HG03108 (cell line): Measurements from ENCODE around the gene CEP170B.
"Not testable (repeated sequence)": the region's sequence is repeated elsewhere in the genome, so short reads cannot be mapped to it uniquely, and the experiment has no call there.

Source experiments
- ATAC-seq: cut with Tn5 transposase; IDR thresholded peaks from one replicate; pipeline ENCODE4 v1.9.1; 2021; ENCODE audit warnings: moderate library complexity; ENCODE audit not compliant: unreplicated experiment

CEP170B gene

GRCh38 chr14:104888489-104889374, 23.7 kb downstream of the CEP170B start:
- no peak for ATAC-seq

DNA sequence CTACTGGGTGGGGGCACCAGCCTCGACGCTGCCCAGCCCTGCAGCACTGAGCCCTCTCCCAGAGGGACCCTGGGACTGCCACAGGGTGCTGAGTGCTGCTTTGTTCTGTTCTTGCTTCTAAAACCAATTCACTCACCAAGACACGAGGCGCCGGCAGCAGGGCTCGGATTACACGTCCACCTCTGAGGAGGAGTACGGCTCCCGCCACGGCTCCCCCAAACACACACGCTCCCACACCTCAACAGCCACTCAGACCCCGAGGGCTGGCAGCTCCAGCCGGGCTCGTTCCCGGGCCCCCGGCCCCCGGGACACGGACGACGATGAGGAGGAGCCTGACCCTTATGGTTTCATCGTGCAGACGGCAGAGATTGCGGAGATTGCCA, 24.3 kb downstream of the CEP170B start:
- no peak for ATAC-seq

- not testable (repeated sequence) for ATAC-seq
Observed at GRCh38 chr14:104890292-104890691, 25.2 kb downstream of the CEP170B start.

GRCh38 chr14:104891121-104891551, 26.1 kb downstream of the CEP170B start:
- no peak for ATAC-seq

DNA sequence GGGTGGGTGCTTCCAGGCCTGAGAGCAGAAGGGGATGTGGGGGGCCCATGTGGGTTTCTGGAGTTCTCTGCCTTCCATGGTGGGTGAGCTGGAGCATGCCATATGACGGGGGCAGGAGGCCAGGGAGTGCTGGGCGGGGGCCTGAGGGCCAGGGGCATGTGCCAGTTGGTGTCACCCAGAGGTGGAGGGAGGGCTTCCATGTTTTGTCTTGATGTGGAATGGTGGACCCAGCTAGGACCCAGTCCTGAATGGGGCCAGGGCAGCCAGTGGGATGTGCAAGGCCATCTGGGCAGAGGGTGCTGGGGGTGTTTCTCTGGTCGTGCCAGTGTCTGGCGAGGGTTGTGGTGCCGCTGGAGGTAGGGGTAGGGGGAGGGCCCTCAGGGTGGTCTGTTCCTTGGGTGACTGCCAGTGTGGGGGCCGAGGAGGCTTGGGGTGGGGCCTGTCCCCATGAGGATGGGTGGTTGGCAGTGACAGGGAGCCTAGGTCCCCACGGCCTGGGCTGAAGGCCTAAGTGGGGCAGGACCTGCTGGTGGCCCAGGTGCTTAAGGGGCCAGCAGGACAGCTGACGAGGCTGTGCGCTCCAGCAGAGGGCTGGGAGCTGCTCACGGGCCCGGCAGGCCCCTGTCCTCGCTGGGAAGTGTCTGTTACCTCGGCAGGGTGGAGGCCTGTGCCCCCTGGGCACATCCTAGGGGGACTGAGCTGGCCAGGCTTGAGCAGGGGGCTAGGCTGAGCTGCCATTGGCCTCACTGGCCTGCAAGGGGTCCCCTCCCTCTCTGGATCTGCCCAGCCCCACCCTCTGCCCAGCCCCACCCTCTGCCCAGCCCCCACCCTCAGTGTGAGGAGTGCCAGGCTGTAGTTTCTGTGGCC, 26.8 kb downstream of the CEP170B start:
- no peak for ATAC-seq

DNA sequence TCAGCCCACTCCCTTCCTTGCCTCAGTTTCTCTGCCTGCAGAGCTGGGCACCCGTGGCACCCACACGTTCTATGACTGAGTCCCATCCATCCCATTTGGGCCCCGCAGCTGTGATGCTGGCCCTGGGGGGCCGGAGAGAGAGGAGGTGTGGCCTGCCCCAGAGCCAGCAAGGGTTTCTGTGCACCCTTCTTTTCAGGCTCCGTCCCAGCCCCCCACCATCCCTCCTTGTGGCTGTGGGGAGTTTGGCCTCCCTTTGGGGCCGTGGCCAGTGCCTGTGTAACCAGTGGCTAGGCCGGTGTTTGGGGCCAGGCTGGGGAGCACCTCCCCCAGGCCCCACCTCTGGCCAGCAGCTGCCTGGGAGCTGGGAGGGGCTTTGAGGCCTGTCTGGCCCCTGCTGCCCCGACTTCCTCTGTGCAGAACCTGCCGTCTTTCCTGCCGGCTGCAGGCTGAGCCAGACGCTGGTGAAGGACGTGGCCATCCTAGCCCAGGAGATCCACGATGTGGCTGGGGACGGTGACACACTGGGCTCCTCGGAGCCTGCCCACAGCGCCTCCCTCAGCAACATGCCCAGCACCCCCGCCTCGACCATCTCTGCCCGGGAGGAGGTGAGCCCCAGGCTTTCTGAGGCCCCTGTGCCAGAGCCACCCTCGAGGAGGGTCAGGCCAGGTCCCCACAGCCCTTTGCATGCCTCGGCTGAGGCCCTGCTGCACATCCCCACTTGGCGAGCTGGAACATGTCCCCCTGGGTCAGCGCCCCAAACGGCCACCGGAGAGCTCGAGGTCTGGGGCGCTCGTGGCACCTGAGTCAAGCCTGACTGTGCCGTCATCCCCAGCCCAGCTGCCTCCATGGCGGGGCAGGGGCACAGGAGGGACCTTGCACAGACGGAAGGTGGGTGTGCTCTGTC, 27.7 kb downstream of the CEP170B start:
- no peak for ATAC-seq

- no peak for ATAC-seq
Observed at GRCh38 chr14:104893435-104894207, 28.6 kb downstream of the CEP170B start.

DNA sequence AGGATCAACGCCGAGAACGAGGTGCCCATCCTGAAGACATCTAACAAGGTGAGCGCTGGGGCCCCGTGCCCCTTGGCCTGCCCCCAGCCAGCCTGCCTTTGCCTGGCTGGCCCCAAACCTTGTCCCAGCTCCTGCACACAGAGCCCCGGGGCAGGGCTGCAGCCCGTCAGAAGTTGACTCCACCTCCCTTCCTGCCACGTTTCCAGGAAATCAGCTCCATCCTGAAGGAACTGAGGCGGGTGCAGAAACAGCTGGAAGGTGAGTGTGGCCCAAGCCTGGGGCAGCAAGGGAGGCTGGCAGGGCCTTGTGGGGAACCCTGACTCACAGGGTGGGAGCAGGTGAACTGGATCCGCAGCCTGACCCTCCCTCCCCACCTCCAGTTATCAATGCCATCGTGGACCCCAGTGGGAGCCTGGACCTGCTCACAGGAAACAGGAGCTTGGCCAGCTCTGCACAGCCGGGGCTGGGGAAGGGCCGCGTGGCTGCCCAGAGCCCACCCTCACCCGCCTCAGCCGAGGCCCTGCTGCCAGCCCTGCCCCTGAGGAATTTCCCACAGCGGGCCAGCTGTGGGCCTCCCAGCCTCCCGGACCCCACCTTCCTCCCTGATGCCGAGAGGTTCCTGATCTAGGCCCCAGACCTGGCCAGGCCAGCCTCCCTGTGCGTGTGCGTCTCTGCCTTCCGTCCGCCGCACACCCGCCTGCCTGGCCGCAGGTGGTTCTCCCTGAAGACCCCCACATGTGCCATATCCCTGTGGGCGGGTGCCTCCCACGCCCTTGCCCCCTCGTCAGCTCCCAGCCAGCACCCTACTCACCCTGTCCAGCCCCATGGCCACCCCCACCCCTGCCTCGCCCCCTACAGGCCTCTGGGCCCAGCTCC, 29.5 kb downstream of the CEP170B start:
- ATAC-seq = no peak

- no peak for ATAC-seq
Observed at GRCh38 chr14:104895207-104895785, 30.2 kb downstream of the CEP170B start.

GRCh38 chr14:104895786-104896661, 31.0 kb downstream of the CEP170B start:
- no peak for ATAC-seq

- ATAC-seq = no peak
Observed at GRCh38 chr14:104897330-104898194, 32.5 kb downstream of the CEP170B start.

GRCh38 chr14:104898195-104898558, 33.1 kb downstream of the CEP170B start:
- ATAC-seq = no peak

GRCh38 chr14:104898870-104899510, 33.9 kb downstream of the CEP170B start:
- ATAC-seq = no peak

- ATAC-seq = no peak
Observed at GRCh38 chr14:104899781-104900180, 34.7 kb downstream of the CEP170B start.

DNA sequence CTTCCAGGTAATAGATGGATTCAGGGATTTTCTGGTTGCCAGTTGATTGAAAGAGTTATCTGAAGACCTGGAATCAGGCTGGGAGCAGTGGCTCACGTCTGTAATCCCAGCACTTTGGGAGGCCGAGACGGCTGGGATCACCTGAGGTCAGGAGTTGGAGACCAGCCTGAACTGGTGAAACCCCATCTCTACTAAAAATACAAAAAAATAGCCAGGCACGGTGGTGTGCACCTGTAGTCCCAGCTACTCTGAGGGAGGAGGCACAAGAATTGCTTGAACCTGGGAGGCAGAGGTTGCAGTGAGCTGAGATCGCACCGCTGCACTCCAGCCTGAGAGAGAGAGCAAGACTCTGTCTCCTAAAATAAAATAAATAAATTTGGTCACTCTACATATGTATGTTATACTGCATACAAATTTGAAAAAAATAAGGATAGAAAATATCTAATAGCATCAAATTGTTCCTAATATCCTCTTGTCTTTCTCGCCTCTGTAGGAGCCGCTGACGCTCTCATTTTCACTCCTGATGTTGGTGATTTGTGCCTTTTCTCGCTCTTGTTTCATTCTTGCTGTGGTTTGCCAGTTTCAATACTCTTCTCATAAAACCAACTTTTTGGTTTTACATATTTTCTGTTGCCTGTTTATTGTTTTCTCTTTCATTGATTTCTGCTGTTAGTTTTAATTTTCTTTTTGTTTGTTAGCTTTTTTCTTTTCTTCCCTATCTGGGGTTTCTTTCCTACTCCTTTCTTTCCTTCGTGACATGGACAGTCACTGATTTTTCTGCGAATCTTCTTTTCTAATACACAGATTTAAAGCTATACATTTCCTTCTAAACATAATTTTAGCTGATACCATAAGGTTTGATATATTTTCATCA, 35.8 kb downstream of the CEP170B start:
- ATAC-seq = no peak
